NCI-H2171 (cell line): ENCODE results near the gene VMAC.

Source experiments
- DNase-seq: peaks from one replicate; lab custom pipeline; 2025; lab: John Stamatoyannopoulos, UW

VMAC gene

DNA sequence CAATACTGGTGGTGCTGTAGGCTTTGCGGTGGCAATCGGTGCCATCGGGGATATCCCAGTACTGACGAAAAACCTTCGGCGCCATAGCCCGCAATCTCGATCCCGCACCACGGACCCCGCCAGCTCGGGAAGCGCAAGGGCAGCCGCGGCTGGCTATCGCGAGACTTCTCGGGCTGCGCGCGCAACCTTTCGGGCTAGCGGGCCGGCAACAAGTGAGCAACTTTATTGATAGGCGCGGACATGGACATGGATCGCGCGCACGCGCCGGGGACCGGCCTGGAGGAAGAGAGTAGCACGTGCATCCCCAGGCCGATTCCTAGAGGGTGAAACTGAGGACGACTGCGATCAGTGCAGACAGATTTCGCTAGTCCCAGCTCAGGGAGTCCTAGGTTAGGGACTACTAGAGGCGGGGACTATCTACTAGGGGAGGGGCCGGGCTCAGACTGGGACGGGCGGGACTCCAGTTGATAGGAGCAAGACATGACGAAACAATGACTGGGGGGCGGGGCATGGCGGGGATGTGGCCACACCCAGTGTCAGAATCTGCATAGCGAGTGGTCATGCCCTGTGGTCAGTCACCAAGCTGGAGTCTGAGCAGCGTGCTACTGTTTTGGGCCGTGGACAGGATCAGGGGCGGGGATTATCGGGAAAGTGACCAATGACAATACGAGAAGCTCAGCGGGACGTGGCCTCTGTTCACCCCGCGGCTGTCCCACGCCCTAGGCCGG, 884 bp upstream of the VMAC start, which contains the start of gene NDUFA11:
TSS of gene NDUFA11 (minus strand) at position 167 of the 728 bp plus-strand sequence. CDS start at position 85, 82 bp downstream.
- peak; percentile 97 for DNase-seq

DNA sequence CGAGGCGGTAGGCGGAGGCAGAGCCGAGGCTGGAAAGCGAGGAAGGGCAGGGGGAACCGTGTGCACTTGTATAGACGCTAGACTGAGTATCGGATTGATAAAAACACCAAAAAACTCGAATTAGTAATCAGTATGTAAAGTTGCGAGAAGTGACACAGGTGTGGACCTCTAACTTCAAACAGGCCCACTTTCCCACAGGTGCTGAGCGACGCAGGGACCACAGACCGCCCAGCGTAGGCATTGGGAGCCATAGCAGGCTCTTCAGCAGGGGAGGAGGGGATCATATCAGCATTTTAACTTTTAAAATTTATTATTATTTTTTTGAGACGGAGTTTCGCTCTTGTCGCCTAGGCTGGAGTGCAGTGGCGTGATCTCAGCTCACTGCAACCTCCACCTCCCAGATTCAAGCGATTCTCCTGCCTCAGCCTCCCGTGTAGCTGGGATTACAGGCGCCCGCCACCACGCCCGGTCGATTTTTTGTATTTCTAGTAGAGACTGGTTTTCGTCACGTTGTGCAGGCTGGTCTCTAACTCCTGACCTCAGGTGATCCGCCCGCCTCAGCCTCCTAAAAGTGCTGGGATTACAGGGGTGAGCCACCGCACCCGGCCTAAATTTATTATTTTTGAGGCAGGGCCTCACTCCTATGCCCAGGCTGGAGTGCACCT, 574 bp downstream of the VMAC start:
- no peak for DNase-seq

DNA sequence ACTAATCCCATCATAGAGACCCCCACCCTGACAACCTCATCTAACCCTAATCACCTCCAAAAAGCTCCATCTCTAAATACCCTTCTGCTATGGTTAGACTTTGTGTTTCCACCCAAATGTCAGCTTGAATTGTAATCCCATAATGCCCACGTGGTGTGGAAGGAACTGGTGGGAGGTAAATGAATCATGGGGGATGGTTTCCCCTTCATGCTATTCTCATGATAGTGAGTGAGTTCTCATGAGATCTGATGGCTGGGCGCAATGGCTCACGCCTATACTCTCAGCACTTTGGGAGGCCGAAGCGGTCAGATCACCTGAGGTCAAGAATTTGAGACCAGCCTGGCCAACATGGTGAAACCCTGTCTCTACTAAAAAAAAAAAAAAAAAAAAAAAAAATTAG, 2.6 kb downstream of the VMAC start:
- no peak for DNase-seq

DNA sequence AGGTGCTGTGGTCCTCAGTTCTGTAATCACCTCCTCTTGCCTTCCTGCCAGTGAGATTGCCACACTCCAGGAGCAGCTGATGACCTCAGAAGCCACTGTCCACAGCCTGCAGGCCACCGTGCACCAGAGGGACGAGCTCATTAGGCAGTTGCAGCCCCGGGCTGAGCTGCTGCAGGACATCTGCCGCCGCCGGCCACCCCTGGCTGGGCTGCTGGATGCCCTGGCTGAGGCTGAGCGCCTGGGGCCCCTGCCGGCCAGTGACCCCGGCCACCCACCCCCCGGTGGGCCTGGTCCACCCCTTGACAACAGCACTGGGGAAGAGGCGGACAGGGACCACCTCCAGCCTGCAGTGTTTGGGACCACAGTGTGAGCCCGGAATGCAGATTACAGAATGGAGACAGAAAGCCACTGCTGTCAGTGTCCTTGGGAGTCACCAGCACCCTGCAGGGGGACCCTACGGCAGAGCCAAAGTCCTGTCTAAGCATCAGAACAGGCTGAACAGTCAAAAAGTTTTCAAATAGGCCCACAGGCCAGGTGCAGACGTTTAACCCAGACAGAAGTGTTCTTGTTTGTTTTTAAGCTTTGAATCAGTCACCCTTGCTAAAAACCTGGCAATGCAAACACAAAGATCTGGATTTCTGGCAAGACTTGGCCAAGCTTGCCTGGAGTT, 4.2 kb downstream of the VMAC start:
- DNase-seq, result no peak

DNA sequence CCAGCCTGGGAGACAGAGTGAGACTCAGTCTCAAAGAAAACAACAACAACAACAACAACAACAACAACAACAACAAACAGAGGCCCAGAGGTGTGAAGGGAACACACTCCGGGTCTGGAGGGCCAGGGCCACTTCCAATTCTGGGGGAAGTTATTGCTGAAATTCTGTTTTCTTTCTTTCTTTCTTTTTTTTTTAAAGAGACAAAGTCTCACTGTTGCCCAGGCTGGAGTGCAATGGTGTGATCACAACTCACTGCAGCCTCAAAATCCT, 5.9 kb downstream of the VMAC start:
- no peak for DNase-seq

DNA sequence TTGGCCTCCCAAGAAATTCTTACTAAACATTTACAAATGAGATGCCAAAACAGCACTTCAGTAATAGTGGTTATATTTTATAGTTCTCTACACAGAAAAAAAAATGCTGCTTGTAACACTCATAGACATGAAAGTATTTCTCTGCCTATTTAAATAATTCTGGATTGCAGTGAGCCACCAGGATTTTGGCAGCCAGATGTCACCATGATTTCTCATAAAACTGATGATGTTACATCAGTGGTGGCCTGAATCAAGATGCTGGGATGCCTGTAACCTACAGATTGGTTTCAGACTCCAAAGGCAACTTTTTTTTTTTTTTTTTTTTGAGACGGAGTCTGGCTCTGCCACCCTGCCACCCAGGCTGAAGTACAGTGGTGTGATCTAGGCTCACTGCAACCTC, 6.7 kb downstream of the VMAC start:
- no peak for DNase-seq

DNA sequence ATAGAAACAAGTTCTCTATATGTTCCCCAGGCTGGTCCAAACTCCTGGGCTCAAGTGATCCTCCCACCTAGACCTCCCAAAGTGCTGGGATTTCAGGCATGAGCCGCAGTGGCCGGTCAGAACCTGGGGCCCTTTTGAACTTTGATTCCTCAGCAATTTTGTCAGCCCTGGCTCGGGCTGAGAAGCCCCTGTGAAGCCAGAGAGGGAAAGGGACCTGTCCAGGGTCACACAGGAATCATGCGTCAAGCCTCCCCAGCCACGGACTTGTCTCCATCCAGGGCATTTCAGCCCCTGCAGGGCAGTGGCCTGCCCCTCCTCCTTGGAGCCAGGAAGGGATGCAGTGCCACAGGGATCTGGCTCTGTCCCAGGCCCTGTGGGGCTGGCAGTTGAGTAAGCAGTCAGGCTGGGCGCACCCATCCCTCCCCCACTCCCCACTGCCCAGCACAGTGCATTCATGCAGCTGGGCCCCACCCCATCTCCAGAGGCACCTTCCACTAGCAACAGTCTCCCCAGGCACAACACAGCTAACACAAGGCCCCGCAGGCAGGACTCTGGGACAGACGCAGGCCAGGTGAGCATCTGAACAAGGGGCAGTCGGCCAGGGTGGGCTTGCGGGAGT, 9.2 kb downstream of the VMAC start, which contains the start of gene CAPS:
TSS of gene CAPS (plus strand) at position 516 of the 619 bp plus-strand sequence. CDS start 153 bp downstream, outside the sequence.
- DNase-seq, result no peak

DNA sequence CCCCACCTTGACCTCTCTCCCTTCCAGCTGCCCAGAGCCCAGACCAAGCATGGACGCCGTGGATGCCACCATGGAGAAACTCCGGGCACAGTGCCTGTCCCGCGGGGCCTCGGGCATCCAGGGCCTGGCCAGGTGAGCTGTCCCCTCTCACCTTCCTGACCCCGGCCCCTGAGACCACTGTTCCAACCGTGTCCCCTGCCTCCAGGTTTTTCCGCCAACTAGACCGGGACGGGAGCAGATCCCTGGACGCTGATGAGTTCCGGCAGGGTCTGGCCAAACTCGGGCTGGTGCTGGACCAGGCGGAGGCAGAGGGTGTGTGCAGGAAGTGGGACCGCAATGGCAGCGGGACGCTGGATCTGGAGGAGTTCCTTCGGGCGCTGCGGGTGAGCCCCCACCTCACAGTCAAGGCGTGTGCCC, 9.7 kb downstream of the VMAC start:
- DNase-seq, result no peak

DNA sequence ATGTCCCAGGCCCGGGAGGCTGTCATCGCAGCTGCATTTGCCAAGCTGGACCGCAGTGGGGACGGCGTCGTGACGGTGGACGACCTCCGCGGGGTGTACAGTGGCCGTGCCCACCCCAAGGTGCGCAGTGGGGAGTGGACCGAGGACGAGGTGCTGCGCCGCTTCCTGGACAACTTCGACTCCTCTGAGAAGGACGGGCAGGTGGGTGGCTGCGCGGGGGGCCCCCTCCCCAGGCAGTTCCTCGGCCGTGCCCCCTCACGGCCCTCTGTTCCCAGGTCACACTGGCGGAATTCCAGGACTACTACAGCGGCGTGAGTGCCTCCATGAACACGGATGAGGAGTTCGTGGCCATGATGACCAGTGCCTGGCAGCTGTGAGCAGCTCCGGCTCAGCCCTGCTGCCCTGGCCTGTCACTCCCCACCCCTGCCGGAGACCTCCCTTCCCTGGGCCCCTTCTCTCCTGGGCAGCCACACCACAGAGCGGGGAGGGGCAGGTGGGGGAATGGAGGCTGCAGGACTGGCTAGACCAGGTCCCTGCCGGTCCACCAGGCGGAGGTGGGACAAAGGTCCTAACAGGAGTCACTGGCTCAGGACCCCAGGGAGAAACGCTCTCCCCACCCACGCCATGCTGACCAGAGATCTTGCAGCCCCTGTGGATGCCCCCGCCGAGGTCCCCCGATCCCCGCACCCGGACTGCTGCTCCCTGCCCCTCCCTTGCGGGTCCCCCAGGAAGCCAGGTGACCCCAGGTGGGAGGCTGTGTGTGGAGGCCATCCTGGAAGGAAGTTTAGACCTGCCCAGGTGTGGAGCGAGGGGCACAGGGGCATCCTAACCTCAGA, 10.5 kb downstream of the VMAC start:
- DNase-seq, result no peak

DNA sequence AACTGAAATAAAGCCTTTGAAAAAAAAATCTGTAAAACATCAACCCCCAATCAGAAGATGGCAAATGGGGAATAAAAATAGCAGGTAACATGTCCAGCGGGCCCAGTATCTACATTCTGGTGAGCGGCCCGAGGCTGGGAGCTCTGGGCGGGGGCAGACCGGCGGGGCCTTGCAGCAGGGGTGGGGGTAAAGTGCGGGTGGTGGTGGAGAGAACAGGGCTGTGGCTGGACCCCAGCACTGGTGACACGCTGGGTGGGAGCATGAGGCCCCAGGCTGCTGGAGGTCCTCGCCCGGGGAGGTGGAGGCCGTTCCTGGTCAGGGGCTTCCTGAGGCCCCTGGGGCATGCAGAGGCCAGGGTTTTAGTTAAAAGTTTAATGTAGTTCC, 11.1 kb downstream of the VMAC start:
- no peak for DNase-seq

DNA sequence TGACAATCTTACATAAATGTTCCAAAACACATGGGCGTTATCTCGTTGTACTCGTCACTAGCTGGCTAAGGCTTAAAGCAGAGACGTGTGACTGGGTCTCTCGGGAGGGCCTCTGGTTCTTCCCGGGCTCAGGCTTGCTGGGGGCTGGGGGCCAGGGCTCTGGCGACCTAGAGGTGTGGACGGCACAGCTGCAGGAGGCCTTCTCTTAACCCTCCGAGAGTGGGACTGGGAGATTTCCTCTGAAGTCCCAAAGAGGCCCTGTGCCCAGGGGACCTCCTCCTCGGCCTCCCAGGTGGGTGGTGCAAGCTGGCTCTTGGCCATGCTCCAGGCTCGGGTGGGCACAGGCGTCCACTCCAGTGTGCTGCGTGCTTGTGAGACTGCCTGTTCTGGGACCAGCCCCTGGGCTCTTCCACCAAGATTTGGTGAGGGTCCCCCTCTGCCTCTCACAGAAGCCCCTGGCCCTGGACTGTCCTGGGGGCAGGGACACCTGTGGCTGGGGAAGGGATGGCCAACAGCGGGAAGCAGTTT, 11.6 kb downstream of the VMAC start:
- no peak for DNase-seq

DNA sequence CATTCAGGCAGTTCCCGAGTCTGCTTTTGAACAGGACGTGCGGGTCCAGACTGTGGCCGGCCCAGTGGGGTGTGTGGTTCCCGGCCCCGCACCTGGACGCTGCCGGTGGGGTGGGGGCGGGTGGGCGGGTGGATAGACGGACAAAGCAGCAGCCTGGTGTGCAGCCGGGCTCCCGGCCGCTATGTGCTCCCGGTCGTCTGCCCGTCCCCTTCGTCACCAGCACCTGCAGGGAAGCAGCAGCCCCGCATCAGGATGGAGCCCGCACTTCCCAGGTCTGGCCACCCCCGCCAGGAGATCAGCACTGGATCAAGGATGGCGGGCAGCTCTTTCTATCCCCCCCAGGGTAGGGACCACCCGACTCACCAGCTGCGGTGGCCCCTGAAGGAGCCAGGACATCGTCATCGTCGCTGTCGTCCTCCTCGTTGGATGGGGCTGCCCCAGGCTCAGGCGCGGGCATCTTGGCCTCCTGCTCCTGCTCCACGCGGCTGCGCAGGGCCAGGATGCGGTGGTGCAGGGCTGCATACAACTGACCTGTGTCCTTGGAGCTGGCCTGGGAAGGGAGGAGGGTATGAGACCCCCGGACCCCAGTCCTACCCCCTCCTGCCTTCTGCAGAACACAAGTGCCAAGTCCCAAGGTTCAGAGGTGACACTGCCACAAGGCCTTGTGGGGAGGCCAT, 12.9 kb downstream of the VMAC start:
- DNase-seq, result no peak

DNA sequence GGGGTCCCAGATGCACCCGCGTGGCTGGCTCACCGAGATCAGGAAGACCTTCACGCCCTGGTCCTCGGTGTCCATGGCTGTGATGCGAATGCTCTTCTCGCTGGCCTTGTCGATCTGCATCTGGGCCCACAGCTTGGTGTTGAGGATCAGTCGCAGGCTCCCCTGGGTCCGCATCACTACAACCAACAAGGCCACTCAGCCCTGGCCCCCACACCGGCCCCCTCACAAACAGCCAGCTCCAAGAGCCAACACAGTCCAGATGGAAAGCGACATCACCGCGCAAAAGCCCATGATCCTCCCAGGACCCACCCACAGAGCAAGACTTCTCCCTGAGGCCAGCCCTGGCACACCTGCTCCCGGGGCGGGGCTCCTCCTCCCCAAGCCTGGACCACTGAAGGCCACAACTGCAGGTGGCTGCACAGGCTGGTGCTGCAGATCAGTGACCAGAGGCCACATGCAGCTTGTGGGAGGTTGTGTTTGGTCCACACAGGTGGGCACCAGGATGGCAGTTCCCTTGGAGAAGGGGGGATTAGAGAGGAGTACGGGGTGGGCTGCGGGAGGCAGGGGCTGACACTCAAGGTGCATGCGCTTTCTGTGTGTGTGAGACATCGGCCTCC, 13.9 kb downstream of the VMAC start:
- DNase-seq, result no peak

DNA sequence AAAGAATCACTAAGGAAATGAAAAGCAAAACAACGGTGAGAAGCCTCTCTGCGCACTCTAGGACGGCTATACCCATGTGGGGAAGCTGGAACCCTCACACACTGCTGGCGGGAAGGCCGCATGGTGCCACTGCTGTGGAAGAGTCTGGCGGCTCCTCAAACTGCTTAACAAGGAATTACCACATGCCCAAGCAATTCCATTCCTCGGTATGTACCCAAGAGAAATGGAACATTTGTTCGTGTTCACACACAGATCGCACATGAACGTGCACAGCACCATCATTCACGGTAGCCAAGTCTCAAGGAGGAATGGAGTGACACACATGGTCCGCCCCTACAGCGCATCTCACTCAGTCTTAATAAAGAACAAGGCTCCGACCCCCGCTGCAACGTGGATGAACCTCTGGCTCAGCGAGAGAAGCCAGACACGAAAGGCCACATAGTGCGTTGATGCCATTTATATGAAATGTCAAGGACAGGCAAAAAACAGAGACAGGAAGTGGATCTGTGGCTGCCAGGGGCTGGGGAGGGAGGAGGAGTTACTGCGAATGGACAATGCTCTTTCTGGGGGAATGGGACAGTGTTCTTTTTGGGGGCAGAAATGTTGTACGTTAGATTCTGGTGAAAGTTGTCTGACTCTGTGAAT, 17.0 kb downstream of the VMAC start:
- no peak for DNase-seq

DNA sequence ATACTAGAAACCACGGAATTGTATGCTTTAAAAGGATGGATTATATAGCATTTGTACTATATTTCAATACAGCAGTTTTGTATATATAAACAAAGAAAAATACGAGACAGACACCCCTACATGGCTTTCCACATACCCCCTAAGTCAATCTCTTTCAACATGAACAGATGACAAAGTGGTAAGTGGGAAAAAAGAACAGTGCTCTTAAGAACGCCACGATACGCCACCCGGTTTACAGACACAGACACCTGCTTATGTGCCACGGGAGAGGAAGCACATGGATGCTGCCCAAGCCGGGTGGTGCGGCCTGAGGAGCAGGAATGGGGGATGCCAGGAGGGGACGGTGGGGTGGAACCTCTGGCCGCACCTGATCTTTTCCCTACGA, 17.5 kb downstream of the VMAC start:
- no peak for DNase-seq

DNA sequence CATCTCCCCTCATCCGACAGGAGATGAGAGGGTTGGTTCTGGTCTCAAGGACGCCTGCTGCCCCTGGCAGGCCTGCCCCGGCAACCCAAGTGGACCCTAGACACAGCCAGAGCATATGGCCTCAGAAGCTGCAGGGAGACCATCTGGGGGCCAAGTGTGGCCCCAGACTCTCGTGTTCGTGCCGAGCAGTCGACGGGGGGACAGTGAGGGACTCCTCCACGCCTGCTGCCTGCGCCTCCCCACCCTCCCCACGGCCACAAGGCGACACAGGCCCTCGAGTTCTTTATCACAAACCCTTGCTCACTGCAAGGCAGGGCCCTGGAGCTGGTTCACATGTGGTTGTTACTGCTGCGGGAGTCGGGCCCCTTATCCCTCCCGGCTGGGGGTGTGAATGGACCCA, 18.7 kb downstream of the VMAC start:
- DNase-seq, result no peak

DNA sequence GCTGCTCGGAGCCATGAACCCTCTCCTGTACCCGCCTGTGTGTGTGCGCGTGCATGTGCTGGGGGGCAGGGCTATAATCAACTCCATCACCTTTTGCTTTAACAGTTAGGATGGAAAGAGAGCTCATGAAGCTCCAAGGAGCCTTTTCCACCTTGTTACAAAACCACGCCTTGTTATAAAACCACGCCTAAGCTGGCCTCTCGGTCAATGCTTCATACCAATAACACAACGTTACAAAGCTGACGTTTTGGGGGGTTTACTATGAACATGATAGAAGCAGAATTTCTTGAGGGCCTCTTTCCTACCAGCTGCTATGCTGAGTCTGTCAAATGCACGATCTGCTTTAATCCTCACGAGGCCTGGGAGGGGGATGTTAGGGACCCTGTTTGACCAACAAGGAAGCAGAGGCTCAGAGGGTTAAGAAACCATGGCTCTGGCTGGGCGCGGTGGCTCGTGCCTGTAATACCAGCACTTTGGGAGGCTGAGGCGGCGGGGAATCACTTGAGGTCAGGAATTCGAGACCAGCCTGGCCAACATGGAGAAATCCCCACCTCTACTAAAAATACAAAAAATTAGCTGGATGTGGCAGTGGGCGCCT, 21.3 kb downstream of the VMAC start:
- DNase-seq, result no peak

DNA sequence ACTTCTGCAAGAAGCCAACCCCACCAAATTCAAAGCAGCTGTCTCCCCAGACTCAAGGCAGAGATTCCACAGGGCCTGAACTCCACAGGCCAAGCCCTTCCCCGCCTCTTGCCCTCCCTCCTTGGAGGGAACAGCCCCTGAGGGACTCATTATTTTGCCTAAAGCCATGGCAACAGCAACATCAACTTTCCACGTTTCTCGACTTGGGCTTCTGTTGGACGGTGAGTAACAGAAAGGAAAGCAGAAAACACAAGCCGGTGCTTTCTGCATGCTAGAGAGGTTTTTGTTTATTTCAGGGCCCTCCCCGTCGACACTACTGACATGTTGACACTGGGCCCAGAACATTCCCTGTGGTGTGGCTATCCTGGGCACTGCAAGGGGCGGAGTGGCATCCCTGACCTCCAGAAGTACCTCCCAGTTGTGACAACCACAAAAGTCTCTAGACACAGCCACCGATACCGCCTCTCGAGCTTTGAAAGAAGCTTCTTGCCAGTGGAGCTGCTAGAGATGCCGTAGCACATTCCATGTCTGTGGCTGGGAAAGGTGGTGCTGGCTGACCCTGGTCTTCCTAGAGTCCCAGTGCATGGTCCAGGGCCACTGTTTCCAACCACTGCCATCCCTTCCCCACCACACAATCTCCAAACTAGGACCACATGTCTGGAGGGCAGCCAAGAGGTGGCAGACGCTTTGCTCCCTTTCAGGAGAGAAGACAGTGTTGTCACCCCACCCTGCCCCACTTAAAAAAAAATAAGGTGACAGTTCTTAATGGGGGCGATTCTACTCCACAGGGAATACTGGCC, 22.2 kb downstream of the VMAC start:
- no peak for DNase-seq

DNA sequence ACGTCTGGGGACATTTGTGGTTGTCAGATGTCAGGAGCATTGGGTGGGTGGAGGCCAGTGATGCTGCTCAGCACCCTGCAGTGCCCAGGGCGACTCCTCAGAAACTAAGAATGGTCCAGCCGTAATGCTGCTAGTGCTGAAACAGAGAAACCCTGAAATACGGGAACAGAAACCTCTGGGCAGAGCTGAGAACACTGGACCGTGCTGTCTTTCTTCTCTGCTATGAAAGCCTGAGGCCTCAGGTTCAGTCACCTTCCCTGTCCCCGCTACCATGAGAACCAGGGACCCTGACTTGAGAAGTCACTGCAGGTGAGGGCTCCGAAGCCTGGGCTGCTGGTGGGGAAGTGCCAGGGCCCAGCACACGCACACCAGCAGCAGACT, 22.8 kb downstream of the VMAC start:
- DNase-seq, result no peak
